HepG2 (cell line): Measurements from ENCODE around the gene CDH23. TPM values are rescaled to one million over a fixed set of nuclear protein-coding genes. Genes with fewer than 3 reads are reported as not detected.

Source experiments
- DNMT3B ChIP-seq: conservative IDR thresholded peaks from 2 replicates; pipeline ENCODE4 v1.6.1; 2016; ENCODE audit warnings: missing biosample characterization, control low read depth
- FIP1L1 ChIP-seq: fragments of 200-400 bp; formaldehyde crosslinking; IDR thresholded peaks from 2 replicates; pipeline ENCODE4 v1.6.1; 2018; ENCODE audit warnings: low read depth, mild to moderate bottlenecking, low read length, moderate library complexity, borderline replicate concordance; ENCODE audit not compliant: insufficient read depth
- FOSL2 ChIP-seq: sonication (generic); formaldehyde crosslinking; IDR thresholded peaks from 2 replicates; pipeline ENCODE4 v1.4.0; 2020; ENCODE audit warnings: missing genetic modification reagents
- HNF4A ChIP-seq: sonication (generic); formaldehyde crosslinking; IDR thresholded peaks from 2 replicates; pipeline ENCODE4 v1.4.0; 2020; ENCODE audit warnings: missing genetic modification reagents
- KDM5B ChIP-seq: sonication (generic); formaldehyde crosslinking; IDR thresholded peaks from 2 replicates; pipeline ENCODE4 v1.4.0; 2020; ENCODE audit warnings: missing genetic modification reagents, mild to moderate bottlenecking, borderline replicate concordance
- MAZ ChIP-seq, 2 experiments: sonication (generic) in 1 of 2; formaldehyde crosslinking in 1 of 2; IDR thresholded peaks; 2 replicates each; pipeline versions ENCODE4 v1.5.0 to v1.6.1; 2012 to 2020; ENCODE audit warnings: low read depth in 2 of 2, mild to moderate bottlenecking in 2 of 2, borderline replicate concordance in 1 of 2, improper control_type of control experiment in 1 of 2, low read length in 1 of 2, missing genetic modification reagents in 1 of 2, moderate library complexity in 1 of 2
- MTA1 ChIP-seq: sonication (generic); formaldehyde crosslinking; IDR thresholded peaks from 2 replicates; pipeline ENCODE4 v1.4.0; 2020; ENCODE audit warnings: missing genetic modification reagents, mild to moderate bottlenecking, borderline replicate concordance
- NBN ChIP-seq: fragments of 450-650 bp; conservative IDR thresholded peaks from 2 replicates; pipeline ENCODE4 v1.6.1; 2017
- PHF21A ChIP-seq: sonication (generic); formaldehyde crosslinking; IDR thresholded peaks from 2 replicates; pipeline ENCODE4 v1.5.0; 2020; ENCODE audit warnings: mild to moderate bottlenecking, missing genetic modification reagents
- RARA ChIP-seq: IDR thresholded peaks from 2 replicates; pipeline ENCODE4 v1.6.1; 2016; ENCODE audit warnings: missing genetic modification reagents, missing compliant biosample characterization
- REPIN1 ChIP-seq: sonication (generic); formaldehyde crosslinking; IDR thresholded peaks from 2 replicates; pipeline ENCODE4 v1.8.0; 2022; ENCODE audit warnings: missing genetic modification reagents, low read depth, mild to moderate bottlenecking, borderline replicate concordance
- REXO4 ChIP-seq: sonication (generic); formaldehyde crosslinking; IDR thresholded peaks from 2 replicates; pipeline ENCODE4 v1.8.0; 2022; ENCODE audit warnings: missing genetic modification reagents, mild to moderate bottlenecking, borderline replicate concordance
- SAP130 ChIP-seq: IDR thresholded peaks from 2 replicates; pipeline ENCODE4 v1.6.1; 2016; ENCODE audit warnings: low read depth
- SRSF1 ChIP-seq: fragments of 200-400 bp; formaldehyde crosslinking; optimal IDR thresholded peaks from 2 replicates; pipeline ENCODE3; 2017; ENCODE audit warnings: mild to moderate bottlenecking, low read depth, low read length, moderate library complexity
- SRSF9 ChIP-seq: fragments of 200-400 bp; formaldehyde crosslinking; IDR thresholded peaks from 2 replicates; pipeline ENCODE4 v1.6.1; 2018; ENCODE audit warnings: borderline replicate concordance, mild to moderate bottlenecking, low read depth, low read length; ENCODE audit not compliant: insufficient read depth, poor library complexity, severe bottlenecking
- STAG1 ChIP-seq: sonication (generic); formaldehyde crosslinking; IDR thresholded peaks from 2 replicates; pipeline ENCODE4 v1.4.0; 2020; ENCODE audit warnings: missing genetic modification reagents
- TCF7L2 ChIP-seq: IDR thresholded peaks from 2 replicates; pipeline ENCODE4 v1.6.1; 2011; ENCODE audit warnings: mild to moderate bottlenecking, low read depth, low read length, moderate library complexity
- ZFP36L1 ChIP-seq: sonication (generic); formaldehyde crosslinking; IDR thresholded peaks from 2 replicates; pipeline ENCODE4 v1.8.0; 2022; ENCODE audit warnings: mild to moderate bottlenecking, missing genetic modification reagents, moderate library complexity
- ZNF101 ChIP-seq: sonication (generic); formaldehyde crosslinking; IDR thresholded peaks from 2 replicates; pipeline ENCODE4 v1.4.0; 2020; ENCODE audit warnings: mild to moderate bottlenecking, low read depth, missing genetic modification reagents, borderline replicate concordance
- ZNF530 ChIP-seq: sonication (generic); formaldehyde crosslinking; IDR thresholded peaks from 2 replicates; pipeline ENCODE4 v1.5.0; 2020; ENCODE audit warnings: low read depth, mild to moderate bottlenecking, missing genetic modification reagents
- ZNF552 ChIP-seq: sonication (generic); formaldehyde crosslinking; IDR thresholded peaks from 2 replicates; pipeline ENCODE4 v1.9.0; 2022; ENCODE audit warnings: missing genetic modification reagents, mild to moderate bottlenecking, borderline replicate concordance
- ZNF562 ChIP-seq: sonication (generic); formaldehyde crosslinking; IDR thresholded peaks from 2 replicates; pipeline ENCODE4 v1.8.0; 2022; ENCODE audit warnings: missing genetic modification reagents, borderline replicate concordance
- ZNF652 ChIP-seq: IDR thresholded peaks from 2 replicates; pipeline ENCODE4 v1.6.1; 2016; ENCODE audit warnings: low read depth, borderline replicate concordance
- ZNF713 ChIP-seq: sonication (generic); formaldehyde crosslinking; IDR thresholded peaks from 2 replicates; pipeline ENCODE4 v1.4.0; 2020; ENCODE audit warnings: mild to moderate bottlenecking, missing genetic modification reagents
- ZNF83 ChIP-seq: sonication (generic); formaldehyde crosslinking; IDR thresholded peaks from 2 replicates; pipeline ENCODE4 v1.4.0; 2020; ENCODE audit warnings: missing genetic modification reagents, mild to moderate bottlenecking, borderline replicate concordance
- polyA plus RNA-seq, 8 experiments: library from polyadenylated mRNA; depleted of rRNA in 3 of 8; stranded (reverse) in 7 of 8; unstranded in 1 of 8; fragments of >200 nt; fragmentation: Illumina TruSeq in 4 of 8; extraction: Trizol in 4 of 8; gene quantifications; 2 replicates each; pipeline versions ENCODE4 v1.2.1 to v1.2.3, GENCODE V29; 2011 to 2016; ENCODE audit warnings: low read depth in 4 of 8, missing spikeins in 1 of 8, mixed read lengths in 1 of 8; ENCODE audit not compliant: insufficient read depth in 1 of 8
- total RNA-seq, 5 experiments: library from RNA; depleted of rRNA; stranded (reverse); fragments of >200 nt; fragmentation: Illumina TruSeq; extraction: Trizol; gene quantifications; 2 replicates each; pipeline ENCODE4 v1.2.3, GENCODE V29; 2016; ENCODE audit warnings: low read depth in 1 of 5
- TF ChIP-seq, protein P1 (sequence below): IDR thresholded peaks from 2 replicates; pipeline ENCODE4 v1.6.1; 2018; ENCODE audit warnings: missing genetic modification reagents
- TF ChIP-seq, protein P2 (sequence below): sonication (generic); formaldehyde crosslinking; IDR thresholded peaks from 2 replicates; pipeline ENCODE4 v1.5.1; 2020; ENCODE audit warnings: missing genetic modification reagents, mild to moderate bottlenecking, borderline replicate concordance
- TF ChIP-seq, protein P3 (sequence below): IDR thresholded peaks from 2 replicates; pipeline ENCODE4 v1.6.1; 2016; ENCODE audit warnings: low read depth, borderline replicate concordance

Gene CDH23
- total and polyA plus RNA-seq, 2 of the 13 experiments (the other 11 are each of a cell fraction or from before 2014, with no cell fraction given) = 0.13 TPM; not detected in 1

DNA sequence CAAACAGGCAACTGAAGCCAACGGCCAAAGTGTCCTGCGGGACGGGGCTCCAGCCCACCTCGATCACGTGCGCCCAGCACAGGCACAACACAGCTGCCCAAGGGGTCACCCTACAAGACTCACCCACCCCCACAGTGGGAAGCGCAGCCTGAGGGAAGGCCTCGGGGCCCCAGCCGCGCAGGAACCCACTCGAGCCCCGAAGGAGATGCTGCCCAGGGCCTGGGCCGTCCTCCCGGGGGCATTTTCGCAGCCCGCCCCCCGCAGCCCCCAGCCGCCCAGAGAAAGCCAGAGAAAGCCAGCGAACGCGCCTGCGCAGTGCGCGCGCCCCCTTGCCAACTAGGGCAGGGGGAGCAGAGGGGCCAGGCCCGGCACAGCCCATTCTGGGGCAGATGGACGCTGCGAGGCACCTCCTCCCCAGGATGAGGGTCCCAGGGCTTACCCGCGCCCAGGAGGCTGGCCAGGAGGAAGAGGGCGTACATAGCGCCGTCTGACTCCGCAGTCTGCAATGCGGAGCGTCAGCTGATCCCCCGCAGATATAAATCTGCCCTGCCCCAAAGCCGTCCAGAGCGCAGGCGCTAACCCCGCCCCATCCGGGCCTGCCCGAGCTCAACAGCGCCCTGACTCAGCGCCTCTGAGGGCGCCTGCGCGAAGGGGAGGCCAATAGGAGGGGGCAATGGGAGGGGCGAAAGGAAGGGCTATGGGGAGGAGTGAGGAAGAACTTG is 454.2 kb downstream of the CDH23 start, which contains the start of gene PSAP (continued):
- TF ChIP-seq PHF21A (no peak; the same call in none of the 2 replicates), NBN (no peak), STAG1 (CRISPR knock-in tag) (no peak), ZNF530 (CRISPR knock-in tag) (no peak), TCF7L2 (no peak), REPIN1 (CRISPR knock-in tag) (peak; percentile 3; the same call in 1 of the 2 replicates), ZNF713 (no peak), REXO4 (CRISPR knock-in tag) (no peak), MAZ (IDR thresholded peaks at IDR 0.05; ENCODE audit: borderline replicate concordance, low read depth, low read length) (peak; percentile 82; the same call in 1 of the 2 replicates), MAZ (CRISPR knock-in tag; IDR thresholded peaks at IDR 0.05; ENCODE audit: low read depth) (peak; percentile 82), ZNF562 (CRISPR knock-in tag) (no peak), DNMT3B (CRISPR knock-in tag) (no peak), SRSF1 (peak; percentile 89), SRSF9 (no peak), ZNF652 (CRISPR knock-in tag) (no peak), SAP130 (CRISPR knock-in tag) (peak; percentile 84), RARA (CRISPR knock-in tag) (0 out of 2 replicates have a peak, but pooled peaks have one; percentile 1), KDM5B (CRISPR knock-in tag) (peak; percentile 53; the same call in 1 of the 2 replicates), ZNF101 (CRISPR knock-in tag) (no peak), MTA1 (CRISPR knock-in tag) (peak; percentile 86; the same call in 1 of the 2 replicates), FOSL2 (CRISPR knock-in tag) (peak; percentile 87), ZNF552 (CRISPR knock-in tag) (no peak), FIP1L1 (no peak; the same call in 1 of the 2 replicates), ZNF83 (CRISPR knock-in tag) (0 out of 2 replicates have a peak, but pooled peaks have one; percentile 30), HNF4A (CRISPR knock-in tag) (no peak), ZFP36L1 (CRISPR knock-in tag) (no peak)
- TF ChIP-seq, protein P1, sequence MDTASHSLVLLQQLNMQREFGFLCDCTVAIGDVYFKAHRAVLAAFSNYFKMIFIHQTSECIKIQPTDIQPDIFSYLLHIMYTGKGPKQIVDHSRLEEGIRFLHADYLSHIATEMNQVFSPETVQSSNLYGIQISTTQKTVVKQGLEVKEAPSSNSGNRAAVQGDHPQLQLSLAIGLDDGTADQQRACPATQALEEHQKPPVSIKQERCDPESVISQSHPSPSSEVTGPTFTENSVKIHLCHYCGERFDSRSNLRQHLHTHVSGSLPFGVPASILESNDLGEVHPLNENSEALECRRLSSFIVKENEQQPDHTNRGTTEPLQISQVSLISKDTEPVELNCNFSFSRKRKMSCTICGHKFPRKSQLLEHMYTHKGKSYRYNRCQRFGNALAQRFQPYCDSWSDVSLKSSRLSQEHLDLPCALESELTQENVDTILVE (CRISPR knock-in tag) = peak; percentile 72; the same call in 1 of the 2 replicates
- TF ChIP-seq, protein P2, sequence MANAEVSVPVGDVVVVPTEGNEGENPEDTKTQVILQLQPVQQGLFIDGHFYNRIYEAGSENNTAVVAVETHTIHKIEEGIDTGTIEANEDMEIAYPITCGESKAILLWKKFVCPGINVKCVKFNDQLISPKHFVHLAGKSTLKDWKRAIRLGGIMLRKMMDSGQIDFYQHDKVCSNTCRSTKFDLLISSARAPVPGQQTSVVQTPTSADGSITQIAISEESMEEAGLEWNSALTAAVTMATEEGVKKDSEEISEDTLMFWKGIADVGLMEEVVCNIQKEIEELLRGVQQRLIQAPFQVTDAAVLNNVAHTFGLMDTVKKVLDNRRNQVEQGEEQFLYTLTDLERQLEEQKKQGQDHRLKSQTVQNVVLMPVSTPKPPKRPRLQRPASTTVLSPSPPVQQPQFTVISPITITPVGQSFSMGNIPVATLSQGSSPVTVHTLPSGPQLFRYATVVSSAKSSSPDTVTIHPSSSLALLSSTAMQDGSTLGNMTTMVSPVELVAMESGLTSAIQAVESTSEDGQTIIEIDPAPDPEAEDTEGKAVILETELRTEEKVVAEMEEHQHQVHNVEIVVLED (CRISPR knock-in tag) = peak; percentile 59
- TF ChIP-seq, protein P3, sequence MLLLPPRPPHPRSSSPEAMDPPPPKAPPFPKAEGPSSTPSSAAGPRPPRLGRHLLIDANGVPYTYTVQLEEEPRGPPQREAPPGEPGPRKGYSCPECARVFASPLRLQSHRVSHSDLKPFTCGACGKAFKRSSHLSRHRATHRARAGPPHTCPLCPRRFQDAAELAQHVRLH (CRISPR knock-in tag) = peak; percentile 71; the same call in 1 of the 2 replicates
